NCI-H2227 (cell line): ENCODE data around the gene MRPS14.
A peak's percentile ranks its signal among the peaks of the same experiment; 100 is the strongest.

ENCODE experiments used
- DNase-seq: peaks from one replicate; lab custom pipeline; 2025; ENCODE audit not compliant: unreplicated experiment; lab: John Stamatoyannopoulos, UW

MRPS14 gene

DNA sequence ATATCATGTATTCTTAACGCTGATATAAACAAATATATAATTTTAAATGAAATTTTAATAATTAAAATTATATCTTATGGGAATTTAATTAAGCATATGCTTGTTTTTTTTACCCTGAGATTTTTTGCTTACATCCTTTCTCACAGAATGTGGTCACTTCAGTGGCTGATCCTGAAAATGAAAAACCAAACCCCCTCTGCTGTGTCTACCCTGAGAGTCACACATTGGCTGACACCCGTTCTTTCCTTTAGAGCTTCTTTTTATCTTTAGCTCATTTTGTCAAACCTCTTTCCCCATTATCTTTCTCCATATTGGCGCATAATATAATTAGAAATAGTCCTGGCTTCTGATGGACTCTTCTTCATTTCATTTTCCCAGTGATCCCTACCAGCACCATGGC is 34.2 kb downstream of the MRPS14 start:
- DNase-seq, result no peak

DNA sequence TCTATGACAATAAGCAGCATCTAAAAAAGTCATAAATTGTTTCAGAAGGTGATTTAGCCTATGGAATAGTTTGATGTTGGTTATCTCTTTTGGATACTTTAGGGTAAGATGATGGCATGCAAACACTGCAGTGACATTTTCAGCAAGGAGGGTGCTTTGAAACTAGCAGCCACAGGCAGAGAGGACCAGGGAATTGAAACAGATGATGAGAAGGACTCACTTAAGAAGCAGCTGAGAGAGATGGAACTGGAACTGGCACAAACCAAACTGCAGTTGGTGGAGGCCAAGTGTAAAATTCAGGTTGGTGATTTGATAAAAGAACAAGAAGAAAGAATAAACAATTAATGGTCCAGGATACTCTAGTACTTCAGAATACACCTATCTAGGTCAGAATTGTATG is 34.7 kb downstream of the MRPS14 start:
- DNase-seq, result no peak

DNA sequence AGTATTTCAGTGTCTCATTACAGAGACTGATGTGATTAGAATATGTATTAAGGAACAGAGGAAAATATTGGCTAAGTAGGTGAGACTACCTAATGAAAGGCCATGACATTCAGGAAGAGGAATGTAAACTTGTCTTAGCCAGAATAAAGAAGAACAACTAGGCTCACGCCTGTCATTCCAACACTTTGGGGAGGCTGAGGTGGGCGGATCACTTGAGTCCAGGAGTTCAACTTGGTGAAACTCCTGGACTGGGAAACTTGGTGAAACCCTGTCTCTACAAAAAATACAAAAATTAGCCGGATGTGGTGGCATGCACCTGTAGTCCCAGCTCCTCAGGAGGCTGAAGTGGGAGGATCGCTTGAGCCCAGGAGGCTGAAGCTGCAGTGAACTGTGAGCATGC is 38.3 kb downstream of the MRPS14 start:
- no peak for DNase-seq

DNA sequence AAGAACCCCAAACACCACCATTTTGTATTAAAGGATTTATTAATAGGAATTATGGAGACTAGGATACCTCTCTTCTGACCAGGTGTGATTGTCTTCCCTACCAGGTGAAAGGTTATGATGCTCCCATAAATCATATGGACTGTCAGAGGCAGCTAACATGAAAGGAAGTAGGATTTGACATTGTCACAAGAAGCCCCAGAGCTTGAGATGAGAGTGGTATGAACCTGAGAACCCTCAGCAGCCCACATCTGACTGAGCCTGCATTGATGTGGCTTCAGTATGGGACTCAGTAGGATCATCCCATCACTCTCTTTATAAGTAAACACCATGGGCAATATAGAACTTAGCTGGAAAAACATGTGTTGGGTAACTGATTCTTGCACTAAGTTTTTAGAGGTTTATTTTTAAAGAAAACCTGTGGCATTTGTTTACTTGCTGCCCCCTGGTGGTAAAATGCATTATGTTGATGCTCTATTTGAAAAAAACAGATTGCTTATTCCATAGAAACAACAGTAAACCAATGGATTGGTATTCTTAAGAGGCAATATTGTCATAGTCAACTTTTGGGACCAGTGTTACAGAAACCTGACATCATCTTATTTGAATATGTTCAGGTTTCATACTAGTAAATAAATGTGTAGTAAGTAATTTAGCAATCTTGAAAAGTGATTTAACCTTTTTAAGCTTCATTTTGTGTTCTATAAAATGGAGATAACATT is 40.1 kb downstream of the MRPS14 start:
- peak; percentile 61 for DNase-seq

DNA sequence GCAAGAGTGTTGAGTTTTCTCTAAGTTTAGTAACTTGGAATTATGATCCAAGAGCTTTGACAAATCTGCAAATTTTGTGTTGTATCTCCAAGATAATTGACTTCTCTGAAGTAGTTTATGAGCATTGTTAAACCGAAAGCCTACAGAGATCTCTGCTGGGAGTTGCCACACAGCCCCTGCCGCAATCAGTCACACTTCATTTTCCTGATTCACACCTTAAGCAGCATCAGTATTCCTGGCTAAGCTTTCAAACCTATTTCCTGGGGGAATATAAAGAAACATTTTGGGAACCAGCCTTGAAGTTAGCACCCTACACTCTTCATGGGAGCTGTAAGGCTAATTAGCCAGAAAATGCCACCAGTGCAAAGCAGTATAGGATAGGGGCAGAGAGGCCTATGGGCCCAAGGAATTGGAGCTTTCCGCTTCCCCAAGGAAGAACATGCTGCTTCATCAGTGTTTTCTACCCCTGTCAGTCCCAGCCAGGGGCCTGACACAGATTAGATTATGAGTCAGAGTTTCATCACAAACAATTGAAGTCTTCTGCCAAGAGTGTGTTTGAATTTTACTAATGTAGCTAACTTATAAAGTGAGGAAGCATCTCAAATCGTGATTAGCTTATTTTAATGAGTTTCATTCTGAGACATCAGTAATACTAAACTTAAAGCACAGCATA is 46.7 kb downstream of the MRPS14 start:
- DNase-seq, result no peak

DNA sequence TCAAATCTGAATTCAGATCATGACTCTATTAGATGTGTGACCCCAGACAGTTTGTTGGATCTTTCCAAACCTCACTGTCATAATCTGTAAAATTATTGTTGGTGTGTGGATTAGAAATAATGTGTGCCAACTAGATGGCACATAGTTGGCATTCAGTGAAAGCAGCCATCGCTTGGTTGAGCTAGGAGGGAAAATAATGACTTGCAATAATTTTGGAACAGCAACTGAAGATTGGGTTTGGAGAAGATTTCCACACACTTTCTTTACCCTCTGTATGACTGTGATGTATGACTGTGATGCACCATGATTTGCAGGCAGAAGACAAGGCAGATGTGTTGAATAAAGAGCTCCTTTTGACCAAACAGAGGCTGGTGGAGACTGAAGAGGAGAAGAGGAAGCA is 47.5 kb downstream of the MRPS14 start:
- no peak for DNase-seq

DNA sequence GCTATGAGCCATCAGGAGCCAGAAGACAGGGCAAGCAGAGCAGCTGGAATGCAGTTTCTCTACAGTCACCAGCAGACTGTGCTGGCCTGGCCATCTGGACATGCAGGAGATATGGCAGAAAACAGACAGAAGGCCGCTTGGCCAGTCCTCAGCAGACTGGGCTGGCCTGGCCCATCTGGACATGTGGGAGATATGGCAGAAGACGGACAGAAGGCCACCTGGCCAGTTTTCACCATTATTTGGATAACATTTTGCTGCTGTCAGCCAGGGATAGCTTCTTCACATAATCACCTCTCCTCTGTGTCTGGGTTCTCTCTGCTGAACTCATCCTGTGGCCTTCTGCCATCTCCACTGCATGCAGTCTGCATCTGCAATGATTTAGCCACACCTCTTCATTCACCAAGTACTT is 48.5 kb downstream of the MRPS14 start:
- DNase-seq, result no peak

DNA sequence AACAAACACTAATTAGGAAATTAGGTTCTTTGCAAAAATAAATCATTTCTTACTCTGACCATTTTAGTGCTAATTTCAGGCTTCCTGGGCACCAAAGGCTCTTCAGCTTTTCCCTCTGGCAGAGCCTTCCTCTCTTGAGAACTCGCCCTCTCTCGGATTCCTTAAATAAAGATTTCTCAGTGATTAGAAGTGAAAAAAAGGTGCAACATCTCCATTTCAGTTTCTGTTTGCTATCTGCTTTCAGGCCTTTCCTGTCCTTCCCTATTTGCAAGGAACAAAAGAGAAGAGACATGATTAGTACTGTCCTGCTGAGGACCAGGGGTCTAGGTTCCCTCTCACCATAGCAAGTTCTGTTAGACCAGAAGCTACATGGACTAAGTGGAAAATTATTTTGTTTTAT is 51.3 kb downstream of the MRPS14 start:
- DNase-seq, result no peak

DNA sequence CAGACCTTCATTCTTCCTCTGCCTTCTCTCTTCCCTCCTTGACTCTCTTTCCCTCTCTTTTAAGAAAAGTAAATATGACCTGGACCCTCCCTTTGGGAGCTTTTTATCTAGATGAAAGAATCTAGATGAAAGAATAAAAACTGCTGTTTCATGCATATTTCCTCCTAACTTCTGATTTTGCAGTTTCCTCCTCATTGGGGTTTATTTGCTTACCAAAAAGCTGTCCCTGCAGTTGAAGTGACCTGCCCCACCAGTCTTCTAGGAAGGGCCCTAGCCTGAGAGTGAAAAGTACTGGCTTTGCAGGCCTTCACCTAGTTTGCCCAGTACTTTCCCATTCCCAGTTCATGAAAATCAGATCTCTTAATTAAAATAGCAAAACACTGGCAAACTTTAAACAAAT is 51.8 kb downstream of the MRPS14 start:
- no peak for DNase-seq

DNA sequence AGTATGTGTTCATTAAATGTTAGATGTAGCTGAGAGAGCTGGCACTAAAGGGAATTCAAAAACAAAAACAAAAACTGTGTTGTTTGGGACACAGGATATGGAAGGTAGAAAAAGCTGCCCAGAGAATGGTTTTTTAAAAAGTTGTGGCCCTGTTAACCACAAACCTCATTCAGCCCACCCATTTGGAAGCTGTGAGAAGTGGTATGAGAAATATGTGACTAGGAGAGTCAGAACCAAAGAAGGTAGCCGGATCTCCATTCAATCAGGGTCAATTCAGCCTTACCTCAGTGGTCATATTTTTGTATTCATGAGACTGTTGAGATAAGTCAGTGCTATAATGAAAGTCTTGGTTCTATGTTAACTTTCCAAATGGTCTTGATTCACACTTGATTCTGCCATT is 53.2 kb downstream of the MRPS14 start:
- DNase-seq, result no peak

DNA sequence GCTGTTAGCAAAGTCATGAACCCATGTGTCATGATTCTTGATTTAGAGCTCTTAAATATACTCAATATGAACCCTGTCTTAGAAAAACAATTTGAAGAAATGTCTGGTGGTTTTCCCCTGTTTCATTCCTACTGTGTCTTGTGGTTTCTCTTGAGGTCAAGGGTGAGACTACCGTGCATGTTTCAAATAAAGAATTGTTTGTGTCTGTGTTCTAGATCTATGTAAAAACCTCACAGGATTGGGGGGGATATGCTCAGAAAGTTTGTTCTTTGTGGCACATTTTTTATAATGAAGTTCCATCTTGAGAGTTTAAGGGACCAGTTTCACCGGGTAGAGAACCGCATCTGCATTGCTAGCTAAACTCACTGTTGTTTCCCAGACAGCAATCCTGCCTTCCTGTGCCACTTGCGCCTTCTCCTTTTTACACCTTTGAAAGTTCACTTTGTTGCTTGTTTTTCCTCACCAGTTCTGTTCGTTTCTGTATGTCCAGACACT is 54.4 kb downstream of the MRPS14 start:
- no peak for DNase-seq

DNA sequence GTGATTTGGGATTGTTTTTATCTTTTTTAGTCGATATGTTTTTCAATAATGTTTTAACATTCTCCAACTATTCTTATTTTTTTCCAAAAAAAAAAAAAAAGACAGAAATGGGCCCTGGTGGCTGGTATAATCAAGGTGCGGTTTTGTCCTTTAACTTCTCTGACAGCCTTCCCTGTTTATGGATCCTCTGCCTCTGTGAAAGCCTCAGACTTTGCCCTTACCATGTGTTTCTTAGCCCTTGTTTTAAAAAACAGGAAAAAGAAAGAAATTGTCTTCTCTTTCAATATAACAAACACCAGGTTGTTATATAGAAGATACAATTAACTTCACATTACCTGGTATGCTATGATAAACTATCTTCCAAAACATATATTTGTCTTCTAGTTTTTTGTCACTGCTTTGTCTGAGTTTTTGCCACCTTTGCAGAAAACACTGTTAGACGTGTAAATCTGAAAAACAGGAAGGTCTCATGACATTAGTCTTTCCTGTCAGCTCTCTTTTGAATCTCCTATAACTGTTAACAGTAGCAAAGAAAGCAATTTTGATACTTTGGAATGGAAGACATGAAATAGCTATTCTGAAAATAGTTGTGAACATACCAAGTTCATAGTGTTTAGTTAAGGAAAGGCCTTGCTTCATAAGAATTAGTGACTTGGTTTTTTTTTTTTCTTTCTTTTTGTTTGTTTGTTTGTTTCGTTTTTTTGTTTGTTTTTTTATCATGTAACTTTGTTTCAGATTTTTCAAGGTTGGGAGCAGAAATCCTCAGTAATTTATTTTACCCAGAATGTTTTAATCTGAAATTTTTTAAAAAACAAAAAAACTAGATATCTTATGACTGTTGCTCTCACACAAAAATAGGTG is 55.1 kb downstream of the MRPS14 start:
- DNase-seq, result no peak

DNA sequence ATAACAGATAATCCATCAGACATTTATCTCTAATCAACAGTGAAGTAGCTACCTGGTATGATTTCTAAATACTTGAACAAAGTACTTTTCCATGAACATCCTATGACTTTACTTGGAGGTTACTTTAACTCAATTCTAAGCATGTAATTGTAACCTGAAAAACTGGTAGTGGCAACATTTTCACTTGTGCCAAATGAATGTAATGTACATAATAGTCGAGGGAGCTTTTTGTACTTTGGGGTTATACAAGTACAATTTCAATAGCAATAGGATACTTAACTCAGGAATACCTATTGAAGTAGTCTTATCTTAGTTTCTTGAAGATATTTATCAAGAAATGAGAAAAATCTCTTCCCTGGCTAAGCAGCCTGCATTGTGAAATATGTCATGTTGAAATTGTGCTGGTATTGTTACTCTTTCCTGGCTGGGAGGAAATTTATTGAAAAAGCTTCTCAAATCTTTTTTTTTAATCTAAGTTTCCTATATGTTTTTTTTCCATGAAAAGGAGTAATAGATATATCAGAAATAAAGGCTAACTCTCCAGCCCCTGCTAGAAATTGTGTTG is 57.1 kb downstream of the MRPS14 start:
- no peak for DNase-seq

DNA sequence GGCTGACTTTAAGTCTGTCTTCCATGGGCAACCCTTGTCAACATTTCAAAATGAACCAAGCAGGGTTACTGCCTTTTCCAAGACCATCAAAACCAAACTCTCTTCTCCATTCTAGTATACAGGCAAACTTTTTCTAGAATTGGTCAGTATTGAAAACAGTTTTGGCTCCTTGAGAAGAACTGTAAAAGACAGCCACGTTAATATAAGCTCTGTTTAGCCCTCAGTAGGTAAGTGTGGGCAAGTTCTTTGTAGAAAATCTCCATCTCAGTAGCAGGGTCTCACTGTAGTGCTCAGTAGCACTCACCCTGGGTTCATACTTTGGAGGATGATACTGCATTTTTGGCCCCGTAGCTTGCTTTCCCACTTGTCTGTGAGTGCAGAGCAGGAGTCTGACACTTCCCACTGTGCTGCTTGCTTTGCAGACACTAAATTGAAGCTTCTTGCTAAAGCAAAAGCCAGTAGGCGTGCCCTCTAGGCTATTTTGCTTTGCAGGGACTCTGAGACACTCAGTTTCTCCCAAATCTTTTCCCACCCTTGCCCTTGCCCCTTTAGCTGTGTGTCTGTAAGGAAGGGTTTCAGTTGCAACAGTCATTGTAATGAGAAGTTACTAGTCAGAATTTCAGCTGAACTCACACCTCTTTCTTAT is 57.7 kb downstream of the MRPS14 start:
- peak; percentile 48 for DNase-seq

DNA sequence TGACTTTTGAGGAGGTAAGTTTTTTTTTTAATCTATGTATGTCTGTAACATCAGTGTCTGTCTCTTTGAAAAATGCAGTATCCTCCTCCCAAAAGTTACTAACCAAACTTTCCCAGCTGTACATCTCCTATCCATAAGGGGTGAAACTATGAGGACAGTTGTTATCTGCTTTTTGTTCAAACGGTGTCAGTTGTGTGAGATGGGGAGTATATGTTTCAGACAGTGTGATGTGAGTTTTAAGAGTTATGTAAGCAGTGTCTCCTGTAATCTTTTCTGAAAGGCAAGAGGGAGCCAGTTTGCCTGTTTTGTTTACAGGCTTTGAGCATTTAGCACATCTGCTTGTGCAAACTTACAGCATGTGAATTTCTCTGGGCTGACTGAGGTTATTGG is 58.3 kb downstream of the MRPS14 start:
- no peak for DNase-seq

DNA sequence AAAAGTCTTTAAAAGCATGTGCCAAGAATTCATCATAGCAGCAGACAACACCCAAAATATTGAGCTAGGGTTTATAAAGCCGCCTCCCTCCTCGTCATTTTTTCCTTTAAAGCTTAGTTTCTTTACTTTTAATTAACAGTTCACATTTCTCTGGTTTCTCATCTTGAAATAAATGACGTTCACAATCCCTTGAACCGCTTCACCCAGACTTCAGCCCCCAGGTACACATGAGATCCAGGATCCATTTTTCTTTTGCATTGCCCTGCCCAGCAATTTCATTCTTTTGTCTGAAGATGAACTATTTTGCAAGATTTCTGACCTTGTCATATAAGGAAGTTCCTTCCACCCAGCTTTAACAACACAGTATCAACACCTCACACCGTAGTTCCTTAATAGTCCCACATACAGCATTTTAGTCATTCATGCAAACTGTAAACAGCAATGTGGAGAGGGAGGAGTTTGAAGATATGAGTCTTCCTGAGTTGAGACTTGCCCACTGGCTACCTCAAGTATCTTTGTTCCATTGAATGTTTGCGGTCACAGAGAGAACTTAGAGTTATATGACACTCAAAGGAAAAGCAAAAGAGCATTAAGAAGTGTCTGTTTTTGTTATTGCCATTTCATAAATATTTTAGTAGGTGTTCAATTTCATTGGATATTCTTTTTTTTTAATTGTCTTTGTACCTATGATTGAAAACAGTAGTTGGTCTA is 58.8 kb downstream of the MRPS14 start:
- DNase-seq, result no peak

DNA sequence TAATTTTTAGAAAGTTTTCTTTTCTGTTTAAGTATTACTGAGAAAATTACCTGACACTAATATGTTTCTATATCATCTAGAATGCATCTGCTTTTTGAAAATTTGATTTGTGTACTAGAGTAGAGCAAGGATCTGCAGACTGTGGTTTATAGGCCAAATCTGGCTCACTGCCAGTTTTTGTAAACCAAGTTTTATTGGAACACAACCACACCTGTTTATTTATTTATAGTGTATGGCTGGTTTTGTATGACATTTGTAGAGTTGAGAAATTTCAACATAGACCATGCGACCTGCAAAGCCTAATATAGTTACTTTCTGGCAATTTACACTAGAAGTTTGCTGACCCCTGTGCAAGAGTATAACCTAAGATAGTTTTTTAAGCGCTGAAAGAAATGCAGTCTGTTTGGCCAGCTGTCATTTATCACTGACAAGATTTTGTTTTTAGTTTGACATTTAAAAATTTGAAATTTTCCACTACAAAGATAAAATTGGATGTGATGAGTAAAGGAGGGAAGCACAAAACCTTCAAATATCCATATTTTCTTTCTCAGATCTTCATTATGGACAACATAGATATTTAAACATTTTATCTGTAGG is 59.6 kb downstream of the MRPS14 start:
- no peak for DNase-seq
